Rectal smooth muscle tissue (tissue), 1 donor: ENCODE data around the gene GPHN.

Experiments
- H3K27ac ChIP-seq: one replicate; pipeline ENCODE4 v1.7.0; 2013; ENCODE audit warnings: low read depth, low read length, inconsistent platforms
- H3K27me3 ChIP-seq: one replicate; pipeline ENCODE4 v1.7.0; 2013; ENCODE audit warnings: low read length; ENCODE audit not compliant: control insufficient read depth, insufficient read depth
- H3K36me3 ChIP-seq: one replicate; pipeline ENCODE4 v1.7.0; 2013; ENCODE audit warnings: low read length; ENCODE audit not compliant: control insufficient read depth, insufficient read depth
- H3K4me1 ChIP-seq: one replicate; pipeline ENCODE4 v1.7.0; 2013; ENCODE audit warnings: low read length; ENCODE audit not compliant: control insufficient read depth, insufficient read depth
- H3K4me3 ChIP-seq: one replicate; pipeline ENCODE4 v1.7.0; 2013; ENCODE audit warnings: low read length
- H3K9ac ChIP-seq: one replicate; pipeline ENCODE4 v1.7.0; 2013; ENCODE audit warnings: low read length

GPHN gene

DNA sequence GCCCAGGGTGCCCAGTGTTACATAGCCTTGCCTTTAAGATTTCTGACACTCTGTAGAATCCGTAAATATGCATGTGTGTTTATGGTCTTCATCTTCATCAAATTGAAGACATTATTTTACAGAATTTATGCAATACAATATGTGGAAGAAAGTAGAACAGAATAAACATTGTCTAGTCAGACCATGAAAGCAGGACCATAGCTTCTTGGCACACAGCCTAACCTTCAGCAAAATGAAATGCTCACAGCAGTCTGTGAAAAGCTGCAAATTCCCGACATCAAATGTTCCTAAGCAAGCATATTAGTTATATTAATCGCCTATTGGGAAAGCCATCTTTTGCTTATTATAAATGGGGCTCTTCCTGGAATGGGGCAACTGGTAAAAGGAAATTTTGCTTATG, 570.0 kb downstream of the GPHN start:
- no peak overlapping the region for H3K4me3 ChIP-seq
- H3K27me3 ChIP-seq: no peaks in the 10 kb centered on the region
- H3K9ac ChIP-seq: no peak overlapping the region
- H3K4me1 ChIP-seq: no peaks in the 10 kb centered on the region
- H3K27ac ChIP-seq: no peak overlapping the region
- H3K36me3 ChIP-seq: no peaks in the 10 kb centered on the region

DNA sequence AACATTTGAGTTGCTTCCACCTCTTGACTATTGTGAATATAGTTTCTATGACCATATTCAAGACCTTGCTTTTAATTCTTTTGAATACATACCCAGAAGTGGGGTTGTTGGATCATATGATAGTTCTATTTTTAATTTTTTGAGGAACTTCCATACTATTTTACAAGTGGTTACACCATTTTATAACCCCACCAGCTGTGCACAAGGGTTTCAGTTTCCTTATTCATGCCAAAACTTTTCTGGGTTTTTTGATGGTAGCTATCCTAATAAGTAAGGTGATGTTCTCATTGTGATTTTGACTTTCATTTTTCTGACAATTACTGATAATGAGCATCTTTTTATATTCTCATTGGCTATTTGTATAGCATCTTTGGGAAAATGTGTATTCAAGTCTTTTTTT, 571.9 kb downstream of the GPHN start:
- Histone ChIP-seq H3K27me3 (no peaks in the 10 kb centered on the region), H3K4me3 (no peak overlapping the region)

DNA sequence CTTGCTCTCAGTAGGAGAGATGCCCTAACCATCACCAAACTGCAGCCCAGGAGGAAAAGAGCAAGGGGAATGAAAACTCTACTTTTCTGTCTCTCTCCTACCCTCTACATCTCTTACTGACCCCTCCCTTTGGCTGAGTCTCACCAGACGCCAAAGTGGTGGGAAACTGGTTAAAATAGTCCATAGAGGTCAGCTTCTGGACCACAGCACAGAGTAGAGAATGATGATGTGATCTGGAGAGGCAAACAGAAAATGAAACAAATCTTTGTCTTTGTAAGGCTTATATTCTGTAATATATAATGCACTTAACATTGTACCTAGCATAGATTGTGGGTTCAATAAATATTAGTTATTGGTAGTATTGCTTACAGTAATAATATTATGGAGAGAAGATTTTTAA, 600.3 kb downstream of the GPHN start:
- H3K9ac ChIP-seq: no peak overlapping the region
- no peaks in the 10 kb centered on the region for H3K4me1 ChIP-seq
- H3K36me3 ChIP-seq: no peaks in the 10 kb centered on the region
- no peaks in the 10 kb centered on the region for H3K27me3 ChIP-seq
- no peak overlapping the region for H3K27ac ChIP-seq
- no peak overlapping the region for H3K4me3 ChIP-seq

More for the DNA sequence above, 571.9 kb downstream of the GPHN start:
- Histone ChIP-seq H3K36me3 (no peaks in the 10 kb centered on the region), H3K4me1 (no peaks in the 10 kb centered on the region), H3K27ac (no peak overlapping the region), H3K9ac (no peak overlapping the region)

DNA sequence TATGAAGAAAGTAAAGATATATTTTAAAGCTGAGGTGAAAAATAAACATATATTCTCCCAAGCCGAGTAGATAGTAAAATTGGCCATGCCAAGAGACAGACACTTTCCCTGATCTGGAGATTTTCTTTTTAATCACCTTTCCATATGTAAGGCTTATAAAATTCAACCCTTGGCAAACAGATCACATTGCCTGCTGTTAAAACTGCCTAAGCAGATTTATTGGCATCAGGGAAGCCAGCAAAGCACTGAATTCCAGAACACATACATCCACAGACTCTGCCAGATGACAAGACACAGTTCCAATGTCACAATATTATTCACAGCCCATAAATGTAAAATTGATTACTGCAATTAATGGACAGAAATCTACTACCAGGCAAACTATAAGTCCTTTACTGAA, 603.1 kb downstream of the GPHN start:
- Histone ChIP-seq H3K4me3 (no peak overlapping the region), H3K27me3 (no peaks in the 10 kb centered on the region), H3K27ac (no peak overlapping the region), H3K9ac (no peak overlapping the region), H3K36me3 (no peaks in the 10 kb centered on the region), H3K4me1 (no peaks in the 10 kb centered on the region)

DNA sequence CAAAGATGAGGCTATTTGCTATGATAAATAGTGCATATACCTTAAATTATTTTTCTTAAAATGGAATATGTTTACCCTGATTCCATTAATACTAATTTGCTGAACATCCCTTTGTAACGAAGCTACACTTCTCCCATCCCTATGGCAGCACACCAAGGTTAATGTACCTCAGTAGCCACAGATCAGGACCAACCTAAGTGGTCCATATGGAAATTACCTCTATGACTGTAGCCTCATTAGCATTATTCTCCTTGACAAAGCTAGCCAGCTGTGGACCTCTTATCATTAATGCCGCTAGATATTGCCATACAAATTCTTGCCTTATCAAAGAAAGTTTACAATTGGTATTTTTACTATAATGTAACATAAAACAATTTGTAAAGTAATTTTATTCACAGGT, 604.4 kb downstream of the GPHN start:
- no peak overlapping the region for H3K9ac ChIP-seq
- no peak overlapping the region for H3K27ac ChIP-seq
- H3K4me1 ChIP-seq: no peaks in the 10 kb centered on the region
- H3K36me3 ChIP-seq: no peaks in the 10 kb centered on the region
- H3K4me3 ChIP-seq: no peak overlapping the region
- H3K27me3 ChIP-seq: no peaks in the 10 kb centered on the region

DNA sequence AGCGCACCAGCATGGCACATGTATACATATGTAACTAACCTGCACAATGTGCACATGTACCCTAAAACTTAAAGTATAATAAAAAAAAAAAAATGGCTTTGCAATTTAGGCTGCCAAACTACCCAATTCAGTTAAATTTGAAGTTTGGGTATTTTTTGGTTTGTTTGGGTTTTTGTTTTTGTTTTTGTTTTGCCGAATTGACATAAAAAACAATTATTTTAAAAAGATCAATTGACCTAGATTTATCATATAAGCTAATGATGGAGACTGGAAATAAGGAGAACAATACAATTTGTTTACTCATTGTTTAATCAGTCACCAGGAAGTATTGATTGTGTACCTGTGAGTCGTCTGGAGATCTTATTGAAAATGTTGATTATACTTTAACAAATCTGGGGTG, 619.2 kb downstream of the GPHN start:
- H3K4me3 ChIP-seq: no peak overlapping the region
- no peaks in the 10 kb centered on the region for H3K36me3 ChIP-seq
- H3K9ac ChIP-seq: no peak overlapping the region
- H3K4me1 ChIP-seq: no peaks in the 10 kb centered on the region
- no peaks in the 10 kb centered on the region for H3K27me3 ChIP-seq
- H3K27ac ChIP-seq: no peak overlapping the region

DNA sequence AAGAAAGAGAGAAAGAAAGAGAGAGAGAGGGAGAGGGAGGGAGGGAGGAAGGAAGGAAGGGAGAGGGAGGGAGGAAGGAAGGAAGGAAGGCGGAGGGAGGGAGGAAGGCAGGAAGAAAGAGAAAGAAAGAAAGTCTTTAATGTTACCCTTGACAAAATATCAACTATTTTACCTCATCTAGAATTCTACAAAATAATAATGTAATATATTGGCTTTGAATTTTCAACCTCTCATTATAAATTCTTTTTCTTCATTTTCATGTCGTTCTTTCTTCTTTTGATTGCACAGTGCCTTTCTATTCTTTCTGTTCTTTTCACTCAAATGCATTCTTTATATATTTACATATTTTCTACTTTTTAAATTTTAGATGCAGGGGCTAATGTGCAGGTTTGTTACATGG, 621.8 kb downstream of the GPHN start:
- no peaks in the 10 kb centered on the region for H3K36me3 ChIP-seq
- no peaks in the 10 kb centered on the region for H3K27me3 ChIP-seq
- no peak overlapping the region for H3K4me3 ChIP-seq
- H3K4me1 ChIP-seq: no peaks in the 10 kb centered on the region
- no peak overlapping the region for H3K27ac ChIP-seq
- no peak overlapping the region for H3K9ac ChIP-seq

DNA sequence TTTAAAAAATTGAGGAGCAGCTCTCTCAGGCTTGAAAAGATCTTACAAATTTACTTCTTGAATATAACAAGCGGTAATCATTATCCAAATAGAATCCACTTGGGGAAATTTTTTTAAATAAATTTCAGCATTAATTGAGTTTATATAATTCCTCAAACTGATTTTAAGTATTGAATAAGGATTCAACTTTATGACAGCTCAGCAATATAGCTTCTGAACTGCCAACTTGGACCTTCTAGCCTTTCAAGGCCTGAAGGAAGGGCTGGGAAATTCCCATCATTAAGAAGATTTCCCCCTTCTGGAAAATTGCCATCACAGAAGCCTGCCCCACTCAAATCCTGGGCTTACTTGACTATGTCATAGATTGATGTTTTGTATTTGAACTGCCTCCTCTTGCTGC, 623.7 kb downstream of the GPHN start:
- Histone ChIP-seq H3K36me3 (no peaks in the 10 kb centered on the region), H3K27me3 (no peaks in the 10 kb centered on the region), H3K9ac (no peak overlapping the region), H3K4me3 (no peak overlapping the region), H3K27ac (no peak overlapping the region), H3K4me1 (no peaks in the 10 kb centered on the region)

DNA sequence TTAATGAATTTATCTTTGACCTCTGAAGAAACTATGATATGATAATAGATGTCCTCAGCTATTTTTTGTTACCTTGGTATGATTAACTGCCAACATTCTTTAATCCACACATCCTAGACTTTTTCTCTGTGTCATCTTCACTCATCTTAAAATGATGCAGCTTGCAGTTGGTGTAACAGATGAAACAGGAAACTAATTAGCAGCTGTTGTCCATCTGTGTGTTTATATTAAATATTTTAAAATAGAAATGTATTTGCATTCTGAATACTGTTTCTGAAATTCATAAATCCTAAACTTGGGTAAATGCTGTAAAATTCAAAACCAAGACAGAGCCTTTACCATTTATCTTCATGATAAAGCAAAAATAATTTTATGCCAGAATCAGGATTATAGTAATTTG, 625.2 kb downstream of the GPHN start:
- H3K4me1 ChIP-seq: no peaks in the 10 kb centered on the region

DNA sequence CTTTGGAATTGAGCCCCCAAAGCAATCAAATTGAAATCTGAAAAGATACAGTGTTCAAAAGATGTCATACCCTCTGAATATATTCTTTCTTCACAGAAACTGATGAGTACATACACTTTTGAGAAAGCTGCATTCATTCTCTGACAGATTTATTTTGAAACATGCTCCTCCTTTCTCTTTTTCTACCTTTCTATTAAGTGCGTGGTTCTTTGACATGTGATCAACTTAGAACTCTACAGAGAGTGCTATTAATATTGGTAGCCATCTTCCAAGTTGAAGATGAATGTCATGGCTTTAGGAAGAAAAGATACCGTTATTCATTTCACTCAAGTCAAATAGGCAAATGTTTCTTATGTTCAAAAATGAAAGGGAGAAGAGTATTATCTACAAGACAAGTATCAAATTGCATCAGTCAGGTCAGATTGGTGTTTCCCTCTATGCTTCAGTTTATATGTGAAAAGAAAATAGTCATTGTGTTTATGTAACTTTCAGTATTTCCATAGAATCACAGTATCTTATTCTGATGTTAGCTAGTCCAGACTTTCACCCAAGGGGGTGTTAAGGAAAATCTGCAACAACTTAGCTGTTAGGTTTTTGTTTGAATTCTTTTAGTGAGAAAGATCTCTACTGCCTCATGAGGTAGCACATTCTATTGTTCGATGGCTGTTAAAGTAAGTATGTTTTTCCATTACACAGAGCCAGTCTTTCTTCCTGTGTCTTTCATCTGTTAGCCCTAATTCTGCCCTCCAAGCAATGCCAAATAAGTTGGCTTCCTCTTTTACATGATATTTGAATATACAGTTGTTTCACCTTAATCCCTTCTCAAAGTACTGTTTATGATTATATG, 625.9 kb downstream of the GPHN start:
- Histone ChIP-seq H3K36me3 (no peaks in the 10 kb centered on the region), H3K4me3 (no peak overlapping the region), H3K27ac (no peak overlapping the region)

More for the DNA sequence above, 625.2 kb downstream of the GPHN start:
- Histone ChIP-seq H3K9ac (no peak overlapping the region), H3K4me3 (no peak overlapping the region), H3K27ac (no peak overlapping the region), H3K36me3 (no peaks in the 10 kb centered on the region), H3K27me3 (no peaks in the 10 kb centered on the region)

DNA sequence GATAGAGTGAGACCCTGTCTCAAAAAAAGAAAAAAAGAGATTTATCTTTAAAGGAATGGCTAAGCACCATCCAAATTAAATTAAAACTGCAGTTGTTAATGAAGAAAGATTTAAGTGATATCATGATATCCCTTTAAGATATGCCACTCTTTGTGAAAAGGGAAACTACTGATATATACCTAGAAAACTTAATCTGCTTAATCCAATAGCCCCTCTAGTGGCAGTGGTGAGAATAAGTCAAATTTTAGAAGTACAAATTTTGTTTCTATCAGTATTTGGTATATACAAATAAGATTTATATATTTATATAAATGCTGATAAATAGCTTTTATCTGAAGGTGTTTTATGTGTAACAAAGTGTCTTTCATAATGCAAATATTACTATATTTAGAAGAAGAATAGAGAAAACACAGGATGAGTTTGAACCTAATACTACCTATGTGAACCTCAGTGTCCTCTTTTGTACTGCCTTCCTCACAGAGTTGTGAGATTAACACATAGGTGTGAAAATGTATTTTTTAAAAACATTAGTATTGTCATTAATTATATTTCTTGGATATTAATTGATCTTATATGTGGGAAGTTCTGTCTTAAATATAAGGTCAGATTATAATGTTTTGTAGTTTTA, 629.9 kb downstream of the GPHN start:
- H3K4me3 ChIP-seq: no peak overlapping the region

More for the DNA sequence above, 625.9 kb downstream of the GPHN start:
- no peak overlapping the region for H3K9ac ChIP-seq
- no peaks in the 10 kb centered on the region for H3K4me1 ChIP-seq
- no peaks in the 10 kb centered on the region for H3K27me3 ChIP-seq

DNA sequence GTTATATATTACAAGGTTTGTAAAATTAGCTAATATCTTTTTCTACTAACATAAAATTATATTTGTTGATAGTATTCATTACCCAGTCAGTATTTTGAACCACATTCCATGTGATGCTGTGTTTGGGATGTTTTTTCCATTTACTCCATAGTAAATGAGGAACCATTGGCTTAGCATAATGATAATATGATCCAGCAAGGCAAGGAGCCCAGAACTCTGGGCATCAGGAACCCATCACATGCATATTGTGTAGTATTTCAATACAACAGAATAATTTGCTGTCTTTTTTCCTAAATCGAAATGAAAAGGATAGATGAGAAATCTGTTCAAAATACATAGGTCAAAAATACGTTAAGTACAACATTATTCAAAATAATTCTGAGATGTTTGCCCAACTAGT, 632.6 kb downstream of the GPHN start:
- H3K27ac ChIP-seq: no peak overlapping the region

More for the DNA sequence above, 629.9 kb downstream of the GPHN start:
- no peaks in the 10 kb centered on the region for H3K36me3 ChIP-seq
- H3K9ac ChIP-seq: no peak overlapping the region
- H3K27ac ChIP-seq: no peak overlapping the region
- H3K27me3 ChIP-seq: no peaks in the 10 kb centered on the region
- no peaks in the 10 kb centered on the region for H3K4me1 ChIP-seq

More for the DNA sequence above, 632.6 kb downstream of the GPHN start:
- Histone ChIP-seq H3K4me3 (no peak overlapping the region), H3K36me3 (peaks cover 2% of the 10 kb centered on the region), H3K27me3 (no peaks in the 10 kb centered on the region), H3K9ac (no peak overlapping the region), H3K4me1 (no peaks in the 10 kb centered on the region)
